ENCODE measurements around the gene CLDN19.
"Not testable (repeated sequence)": the region's sequence is repeated elsewhere in the genome, so short reads cannot be mapped to it uniquely, and the experiment has no call there.

CLDN19 gene

DNA sequence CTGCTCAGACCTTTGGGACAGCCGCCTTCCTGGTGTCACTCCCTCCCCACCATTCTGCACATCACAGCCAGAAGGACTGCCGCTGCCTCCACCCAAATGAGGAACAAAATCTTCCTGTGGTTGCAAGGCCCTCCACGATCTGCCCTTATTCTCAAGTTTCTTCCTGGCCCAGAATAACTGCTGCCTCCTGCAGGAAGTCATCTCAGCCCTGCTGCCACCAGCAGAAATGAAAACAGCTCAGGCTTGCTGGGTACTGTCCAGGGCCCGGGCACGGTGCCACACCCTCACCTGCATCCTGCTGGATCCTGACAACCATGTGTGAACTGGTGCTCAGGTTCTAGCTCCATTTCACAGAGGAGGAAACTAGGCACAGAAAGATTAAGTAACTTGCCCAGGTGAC is 2.8 kb downstream of the CLDN19 start:
- no peak for DNase-seq

DNA sequence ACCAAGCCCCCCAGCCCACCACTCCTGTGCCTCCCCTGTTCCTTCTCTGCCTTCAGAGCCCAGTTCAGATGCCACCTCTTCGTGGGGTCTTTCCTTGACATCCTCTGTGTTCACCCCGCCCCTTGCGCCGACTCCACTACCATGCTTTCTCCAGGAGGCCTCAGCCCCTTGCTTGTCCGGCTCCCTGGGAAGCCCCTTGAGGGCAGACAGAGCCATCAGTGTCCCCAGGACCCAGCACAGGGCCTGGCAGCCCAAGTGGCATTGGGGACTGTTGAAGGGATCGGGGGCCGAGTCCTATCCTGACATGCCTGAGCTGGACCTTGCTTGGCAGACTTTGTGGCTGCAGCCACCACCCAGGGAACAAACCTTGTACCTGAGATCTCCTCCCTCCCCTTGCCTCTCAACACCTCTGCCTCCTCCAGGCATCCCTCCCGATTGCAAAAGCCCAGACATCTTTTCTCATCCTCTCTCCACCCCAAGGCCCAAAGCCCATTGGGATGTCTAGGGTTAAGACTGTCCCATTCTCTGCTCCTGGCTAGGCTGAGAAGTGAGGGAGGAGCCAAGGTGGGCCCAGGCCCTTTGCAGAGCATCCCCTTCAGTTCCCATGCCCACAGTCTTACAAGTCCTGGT is 3.4 kb downstream of the CLDN19 start:
- DNase-seq = no peak

DNA sequence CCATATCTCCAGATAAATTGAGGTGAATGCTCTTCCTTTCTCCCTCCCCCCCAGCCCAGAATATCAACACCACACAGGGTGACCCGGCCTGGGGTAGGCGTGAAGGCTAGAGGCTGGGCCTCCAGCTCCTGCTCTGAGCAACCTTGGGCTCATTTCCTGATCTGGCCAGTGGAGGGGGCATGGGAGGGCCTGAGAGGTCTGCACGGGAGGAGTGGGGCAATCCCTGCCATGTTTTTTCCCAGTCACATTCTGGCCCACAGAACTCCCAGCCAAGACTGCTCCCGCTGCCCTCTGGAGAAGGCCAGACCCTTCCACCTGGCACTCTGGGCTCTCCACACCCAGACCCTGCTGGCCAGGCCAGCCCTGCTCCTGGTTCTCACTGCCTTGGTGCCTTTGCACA is 3.9 kb downstream of the CLDN19 start:
- no peak for DNase-seq

DNA sequence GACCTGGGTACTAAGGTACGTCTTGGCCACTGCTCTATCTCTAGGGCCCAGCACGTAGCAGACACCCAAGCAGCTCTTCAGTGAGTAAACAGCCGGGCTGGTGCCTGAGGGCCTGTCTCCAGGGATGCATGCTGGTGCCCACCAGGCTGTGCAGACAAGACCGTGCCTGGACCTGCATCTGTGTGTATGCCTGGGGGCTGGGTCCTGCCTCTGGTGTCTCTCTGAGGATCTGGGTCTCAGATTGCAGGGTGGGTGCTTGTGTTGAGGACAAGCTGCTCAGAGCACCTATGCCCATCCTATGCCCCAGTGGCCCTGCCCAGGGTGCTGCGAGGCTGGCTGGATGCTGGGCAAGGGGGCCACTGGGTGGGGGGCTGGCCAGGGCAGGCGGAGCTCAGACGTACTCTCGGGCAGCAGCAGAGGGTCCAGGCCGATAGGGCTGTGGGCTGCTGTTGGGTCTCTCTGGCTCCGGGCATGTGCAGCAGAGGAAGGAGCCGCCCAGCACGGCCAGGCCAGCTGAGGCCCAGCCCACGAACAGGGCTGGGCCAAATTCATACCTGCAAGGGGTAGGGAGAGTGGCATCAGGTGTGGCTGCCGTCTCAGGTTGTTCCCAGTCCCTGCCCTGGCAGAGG is 4.4 kb downstream of the CLDN19 start:
- no peak for DNase-seq

DNA sequence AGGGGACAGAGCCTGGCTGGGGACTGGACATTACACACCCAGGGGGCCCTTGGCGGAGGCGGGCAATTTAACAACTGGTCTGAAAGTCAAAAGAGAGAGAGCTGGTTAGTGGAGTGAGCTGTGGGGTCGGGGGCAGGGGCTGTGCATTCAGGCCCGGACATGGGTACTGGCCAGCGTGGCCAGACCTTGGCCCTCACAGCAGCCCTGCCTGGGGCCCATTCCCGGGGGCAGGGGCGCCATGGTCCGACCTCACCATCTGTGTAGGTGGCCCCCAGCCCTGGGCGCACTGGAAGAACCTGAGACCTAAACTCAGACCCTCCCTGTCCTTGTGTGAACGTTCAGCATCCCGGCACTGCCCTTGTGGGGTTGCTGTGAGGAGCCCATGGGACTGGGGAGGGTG is 5.0 kb downstream of the CLDN19 start:
- DNase-seq = no peak

DNA sequence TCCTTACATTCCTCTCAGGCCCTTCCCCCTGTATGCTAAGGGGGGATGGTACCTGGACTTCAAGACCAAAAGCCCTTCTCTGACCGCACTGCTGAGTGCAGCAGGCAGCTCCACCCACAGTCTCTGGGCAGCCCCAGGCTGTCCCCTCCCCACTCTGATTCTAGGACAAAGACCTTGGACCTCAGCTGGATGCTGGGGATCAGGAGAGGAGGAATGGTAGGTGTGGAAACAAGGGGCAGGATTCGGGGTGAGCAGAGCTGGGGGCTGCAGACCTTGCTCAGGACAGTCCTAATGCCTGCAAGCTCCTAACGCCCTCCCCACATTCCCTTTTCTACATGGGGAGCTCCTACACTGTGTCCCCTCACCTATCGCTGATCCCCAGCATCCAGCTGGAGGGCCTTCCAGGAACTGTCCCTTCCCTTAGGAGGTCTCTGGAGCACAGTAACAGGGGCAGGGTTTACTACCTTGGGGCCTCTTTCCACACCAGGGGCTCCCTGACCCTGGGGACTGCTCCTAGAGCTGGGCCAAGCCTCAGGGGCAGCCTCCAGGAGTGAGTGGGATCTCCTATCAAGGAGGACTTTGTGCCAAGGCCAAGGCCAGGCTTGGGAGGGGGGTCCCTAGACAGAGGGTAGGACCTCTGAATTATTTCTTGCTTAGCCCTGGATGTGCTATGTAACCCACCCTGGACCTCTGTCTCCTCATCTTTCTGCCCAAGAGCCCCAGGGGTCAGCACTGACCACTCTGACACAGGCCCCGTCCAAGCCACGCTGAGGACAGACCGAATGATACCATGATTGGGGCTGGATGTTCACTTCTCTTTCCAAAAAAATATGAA is 5.6 kb downstream of the CLDN19 start:
- DNase-seq = no peak

DNA sequence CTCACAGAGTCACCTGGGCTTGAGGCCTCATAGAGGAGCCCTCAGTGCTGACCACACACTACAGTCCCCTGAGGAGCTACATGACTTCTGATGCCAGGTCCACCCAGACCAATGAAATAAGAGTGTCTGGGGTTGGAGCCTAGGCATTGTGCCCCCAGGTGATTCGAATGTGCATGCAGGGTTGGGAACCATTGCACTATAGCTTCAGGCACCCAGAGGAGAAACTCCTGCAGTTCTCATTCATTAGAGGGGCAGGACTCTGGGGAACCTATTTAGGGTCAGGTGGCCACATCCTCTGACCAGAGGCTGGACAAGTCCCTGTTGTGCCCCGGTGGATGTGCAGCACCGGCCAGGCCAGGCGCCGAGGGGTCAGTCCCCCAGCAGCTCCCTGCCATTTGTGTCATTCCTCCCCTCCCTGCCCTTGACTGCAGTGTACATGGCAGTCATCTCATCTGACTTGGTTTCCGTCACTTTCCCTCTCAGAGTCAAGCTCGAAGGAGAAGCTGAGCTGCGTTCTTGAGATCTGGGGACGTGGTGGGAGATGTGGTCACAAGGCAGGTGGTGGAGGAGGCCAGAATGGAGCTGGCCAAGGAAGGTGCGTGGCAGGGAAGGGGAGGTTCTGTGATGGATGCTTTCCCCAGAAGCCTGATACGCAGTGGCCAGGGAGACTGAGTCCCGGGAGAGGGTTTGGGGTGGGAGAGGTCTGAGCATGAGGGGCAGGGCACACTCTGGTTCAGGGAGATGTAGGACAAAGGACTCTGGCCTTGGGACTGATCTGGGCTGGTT is 6.4 kb downstream of the CLDN19 start:
- DNase-seq = no peak

DNA sequence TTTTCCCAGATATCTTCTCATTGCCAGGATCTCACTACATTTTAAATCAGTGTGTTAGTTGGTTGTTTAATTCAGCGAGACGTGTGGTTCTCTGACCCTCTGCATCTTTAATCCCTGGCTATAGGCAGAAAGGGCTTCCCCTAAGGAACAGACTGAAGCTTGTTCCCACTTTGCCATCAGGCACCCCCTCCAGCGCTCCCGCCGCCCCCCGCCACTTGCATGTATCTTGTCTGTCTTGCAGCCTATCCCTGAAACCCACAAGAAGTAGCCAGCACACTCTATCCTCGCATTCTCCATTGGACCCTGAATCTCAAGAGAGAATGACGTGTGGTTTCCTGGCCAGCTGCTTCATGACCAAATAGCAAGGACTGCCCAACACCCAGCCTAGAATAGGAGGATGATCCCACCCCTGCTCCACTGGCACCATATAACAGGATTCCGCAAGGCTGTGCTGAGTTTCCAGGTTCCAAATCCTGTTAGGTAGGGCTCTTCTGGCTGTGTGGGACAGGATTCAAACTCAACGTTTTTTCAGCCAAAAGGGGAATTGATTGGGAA is 7.8 kb downstream of the CLDN19 start:
- DNase-seq = no peak

DNA sequence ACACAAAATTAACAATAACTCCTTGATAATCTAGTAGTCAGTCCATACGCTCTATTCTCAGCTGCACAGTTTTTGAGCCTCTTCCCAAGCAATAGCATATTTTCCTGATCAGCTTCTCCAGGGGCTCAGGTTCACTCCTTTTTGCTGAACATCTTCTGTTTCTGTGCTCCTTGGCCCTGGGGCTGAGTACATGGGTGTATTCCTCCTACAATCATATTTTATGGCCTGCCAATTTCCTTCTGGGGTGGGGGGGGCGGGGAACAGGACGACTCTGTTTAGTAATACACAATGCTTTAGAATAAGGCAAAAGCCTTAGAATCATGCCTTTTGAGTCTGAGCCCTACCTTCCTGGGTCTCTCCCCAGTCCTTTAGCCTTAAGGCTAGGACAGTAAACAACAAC is 8.5 kb downstream of the CLDN19 start:
- no peak for DNase-seq

DNA sequence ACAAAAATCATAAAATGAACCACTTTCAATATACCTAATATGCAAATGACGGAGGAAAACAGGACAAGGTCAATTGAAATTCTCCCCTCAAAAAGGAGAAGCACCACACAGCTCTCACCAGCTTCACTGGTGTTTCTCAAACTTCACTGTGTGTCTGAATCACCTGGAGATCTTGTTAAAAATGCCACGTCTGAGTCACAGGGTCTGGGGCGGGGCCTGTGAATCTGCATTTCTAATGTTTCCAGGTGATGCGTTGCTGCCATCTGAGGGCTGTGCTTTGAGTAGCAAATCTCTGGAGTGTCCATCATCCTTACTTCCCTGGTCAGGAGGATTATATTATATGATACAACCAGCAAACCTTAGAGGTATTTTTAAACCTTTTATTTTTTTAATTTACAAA is 9.0 kb downstream of the CLDN19 start:
- no peak for DNase-seq

DNA sequence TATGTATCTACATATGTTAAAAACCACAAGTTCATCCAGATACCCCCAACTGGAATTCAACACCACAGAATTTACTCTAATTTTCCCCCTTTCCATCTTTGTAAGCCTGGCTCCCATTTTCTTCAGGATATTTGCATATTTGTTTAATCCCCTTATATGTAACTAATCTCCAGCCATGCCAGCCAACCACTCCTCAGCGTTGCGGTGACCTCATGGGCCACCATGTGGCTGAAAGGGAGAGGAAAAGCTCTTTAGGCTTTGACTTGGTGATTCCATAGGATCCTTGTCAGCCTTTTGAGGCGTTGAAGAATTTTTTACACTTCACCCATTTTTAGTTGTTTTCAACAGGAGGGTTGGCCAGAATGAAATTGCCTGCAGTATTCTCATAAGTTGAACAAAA is 10.0 kb downstream of the CLDN19 start:
- DNase-seq = no peak

DNA sequence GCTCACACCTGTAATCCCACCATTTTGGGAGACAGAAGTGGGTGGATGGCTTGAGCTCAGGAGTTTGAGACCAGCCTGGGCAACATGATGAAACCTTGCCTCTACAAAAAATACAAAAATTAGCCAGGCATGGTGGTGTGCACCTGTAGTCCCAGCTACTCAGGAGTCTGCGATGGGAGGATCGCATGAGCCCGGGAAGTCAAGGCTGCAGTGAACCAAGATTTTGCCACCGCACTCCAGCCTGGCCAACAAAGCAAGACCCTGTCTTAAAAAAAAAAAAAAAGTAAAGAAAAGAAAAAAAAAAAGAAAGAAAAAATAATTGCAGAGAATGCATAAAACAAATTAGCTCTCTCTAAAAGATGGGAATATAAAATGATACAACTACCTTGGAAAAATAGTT is 14.2 kb downstream of the CLDN19 start:
- not testable (repeated sequence) for DNase-seq

DNA sequence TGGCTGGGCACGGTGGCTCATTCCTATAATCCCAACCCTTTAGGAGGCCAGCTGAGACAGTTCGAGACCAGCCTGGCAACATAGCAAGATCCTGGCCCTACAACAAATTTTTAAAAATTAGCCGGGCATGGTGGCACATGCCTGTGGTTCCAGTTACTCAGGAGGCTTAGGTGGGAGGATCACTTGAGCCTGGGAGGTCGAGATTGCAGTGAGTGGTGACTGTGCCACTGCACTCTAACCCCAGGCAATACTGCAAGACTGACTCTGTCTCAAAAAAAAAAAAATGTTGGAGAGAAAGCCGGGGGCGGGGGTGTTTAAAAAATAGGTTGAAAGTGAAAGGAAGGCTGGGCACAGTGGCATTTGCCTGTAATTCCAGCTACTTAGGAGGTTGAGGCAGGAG is 16.5 kb downstream of the CLDN19 start:
- no peak for DNase-seq

DNA sequence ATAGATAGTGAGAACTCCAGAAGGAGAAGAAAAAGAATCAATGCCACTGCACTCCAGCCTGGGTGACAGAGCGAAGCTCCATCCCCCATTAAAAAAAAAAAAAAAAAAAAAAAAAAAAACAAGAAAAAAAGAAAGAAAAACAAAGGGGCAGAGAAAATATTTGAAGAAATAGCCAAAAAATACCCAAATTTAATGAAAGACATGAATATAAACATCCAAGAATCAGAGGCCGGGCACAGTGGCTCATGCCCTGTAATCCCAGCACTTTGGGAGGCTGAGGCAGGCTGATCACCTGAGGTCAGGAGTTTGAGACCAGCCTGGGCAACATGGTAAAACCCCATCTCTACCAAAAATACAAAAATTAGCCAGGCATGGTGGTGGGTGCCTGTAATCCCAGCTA is 17.6 kb downstream of the CLDN19 start:
- DNase-seq = not testable (repeated sequence)

DNA sequence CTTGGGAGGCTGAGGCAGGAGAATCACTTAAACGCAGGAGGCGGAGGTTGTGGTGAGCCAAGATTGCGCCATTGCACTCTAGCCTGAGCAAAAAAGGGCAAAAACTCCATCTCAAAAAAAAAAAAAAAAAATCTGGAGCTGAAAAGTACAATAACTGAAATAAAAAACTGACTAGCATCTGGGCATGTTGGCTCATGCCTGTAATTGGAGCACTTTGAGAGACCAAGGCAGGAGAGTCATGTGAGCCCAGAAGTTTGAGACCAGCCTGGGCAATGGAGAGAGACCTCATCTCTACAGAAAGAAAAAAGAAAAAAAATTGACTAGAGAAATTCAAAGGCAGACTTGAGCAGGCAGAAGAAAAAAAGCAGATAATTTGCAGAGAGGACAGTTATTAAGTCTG is 18.1 kb downstream of the CLDN19 start:
- DNase-seq = no peak

DNA sequence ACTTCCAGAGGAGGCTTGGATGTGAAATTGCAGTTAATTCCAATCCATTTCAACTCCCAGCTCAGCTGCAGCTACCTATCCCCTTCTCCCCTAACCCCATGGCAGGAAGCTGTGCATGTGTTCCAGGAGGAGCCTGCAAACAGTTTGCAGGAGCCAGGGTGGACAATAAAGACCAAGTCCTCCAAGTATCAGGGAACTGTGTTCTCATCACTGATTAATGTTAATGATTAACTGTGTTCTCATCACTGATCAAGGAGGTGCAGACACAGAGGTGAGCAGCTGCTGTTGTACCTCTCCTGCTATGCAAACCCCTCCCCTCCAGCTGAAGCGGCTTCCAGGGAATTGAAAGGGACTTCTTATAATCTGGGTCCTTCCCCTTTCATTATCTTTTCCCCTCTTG is 19.2 kb downstream of the CLDN19 start:
- no peak for DNase-seq

DNA sequence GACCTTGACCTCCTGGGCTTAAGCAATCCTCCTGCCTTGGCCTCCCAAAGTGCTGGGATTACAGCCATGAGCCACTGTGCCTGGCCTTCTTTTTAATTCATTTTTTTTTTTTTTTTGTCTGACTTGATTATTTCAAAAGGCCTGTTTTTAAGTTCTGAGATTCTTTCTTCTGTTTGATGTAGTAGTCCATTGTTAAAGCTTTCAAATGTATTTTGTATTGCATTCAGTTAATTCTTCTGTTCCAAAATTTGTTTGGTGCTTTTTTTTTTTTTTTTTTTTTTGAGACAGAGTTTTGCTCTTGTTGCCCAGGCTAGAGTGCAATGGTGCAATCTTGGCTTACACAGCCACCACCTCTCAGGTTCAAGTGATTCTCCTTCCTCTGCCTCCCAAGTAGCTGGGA is 25.6 kb downstream of the CLDN19 start:
- DNase-seq = not testable (repeated sequence)

DNA sequence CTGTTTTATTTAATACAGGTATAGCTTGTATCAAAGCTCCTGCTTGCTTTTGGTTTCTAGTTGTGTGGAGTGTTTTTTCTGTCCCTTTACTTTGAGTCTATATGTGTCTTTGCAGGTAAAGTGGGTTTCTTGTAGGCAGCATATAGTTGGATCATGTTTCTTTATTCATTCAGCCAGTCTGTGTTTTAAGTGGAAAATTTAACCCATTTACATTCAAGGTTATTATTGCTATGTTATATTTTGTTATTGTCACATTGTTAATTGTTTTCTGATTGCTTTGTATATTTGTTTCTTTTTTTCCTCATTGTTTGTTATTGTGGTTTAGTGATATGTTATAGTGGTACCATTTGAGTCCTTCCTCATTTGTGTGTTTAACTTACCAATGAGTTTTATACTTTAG is 26.7 kb downstream of the CLDN19 start:
- no peak for DNase-seq

DNA sequence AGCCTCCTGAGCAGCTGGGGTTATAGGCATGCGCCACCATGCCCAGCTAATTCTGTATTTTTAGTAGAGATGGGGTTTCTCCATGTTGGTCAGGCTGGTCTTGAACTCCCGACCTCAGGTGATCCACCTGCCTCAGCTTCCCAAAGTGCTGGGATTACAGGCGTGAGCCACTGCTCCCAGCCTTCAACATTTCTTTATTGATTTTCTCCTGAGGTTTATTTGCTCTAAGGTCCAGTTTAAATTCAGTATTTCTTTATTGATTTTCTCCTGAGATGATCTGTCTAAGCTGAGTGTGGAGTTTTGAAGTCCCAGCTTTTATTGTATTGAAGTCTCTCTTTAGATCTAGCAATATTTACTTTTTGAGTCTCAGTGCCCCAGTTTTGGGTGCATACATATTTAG is 27.2 kb downstream of the CLDN19 start:
- not testable (repeated sequence) for DNase-seq

DNA sequence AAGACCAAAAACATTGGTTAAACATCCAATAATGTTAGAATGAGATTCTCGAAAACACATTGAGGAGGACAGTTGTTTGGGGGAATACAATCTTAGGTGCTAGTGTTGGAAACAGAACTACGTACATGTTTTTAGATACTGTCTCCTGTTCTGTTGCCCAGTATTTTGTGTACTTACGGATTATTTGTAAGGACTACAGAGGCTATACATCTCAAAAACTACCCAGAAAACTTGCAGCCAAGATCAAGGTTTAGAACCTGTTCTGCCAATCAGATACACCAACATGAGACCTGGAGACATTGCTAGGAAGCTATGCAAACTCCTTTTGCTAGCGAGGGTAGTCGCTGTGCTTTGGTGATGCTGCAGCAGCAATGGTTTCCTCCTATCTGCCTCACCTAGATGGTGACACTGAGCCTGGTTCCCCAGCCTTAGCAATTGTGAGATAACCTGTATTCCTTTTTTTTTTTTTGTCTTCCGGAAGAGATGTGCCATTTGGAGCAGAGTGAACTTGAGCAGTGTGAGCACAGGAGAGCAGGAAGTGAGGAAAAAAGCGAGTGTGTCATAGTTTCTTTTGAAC is 36.1 kb downstream of the CLDN19 start:
- DNase-seq = no peak

DNA sequence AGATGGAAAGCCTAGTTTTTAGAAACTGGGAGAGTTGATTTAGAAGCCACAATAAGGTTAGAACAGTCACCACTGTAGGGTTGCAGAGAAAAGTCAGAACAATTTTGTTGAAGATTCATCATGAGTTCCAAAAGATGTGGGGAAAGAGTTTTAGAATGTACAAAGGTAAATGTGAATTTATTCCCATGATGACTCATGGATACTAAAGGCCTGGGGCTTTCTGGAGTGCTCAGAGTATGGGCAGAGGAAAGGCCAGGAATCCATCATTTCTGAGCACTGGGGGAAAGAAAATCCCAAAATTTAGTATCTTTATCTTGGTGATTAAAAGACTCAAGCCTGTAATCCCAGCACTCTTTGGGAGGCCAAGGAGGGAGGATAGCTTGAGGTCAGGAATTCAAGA is 40.0 kb downstream of the CLDN19 start:
- DNase-seq = no peak

DNA sequence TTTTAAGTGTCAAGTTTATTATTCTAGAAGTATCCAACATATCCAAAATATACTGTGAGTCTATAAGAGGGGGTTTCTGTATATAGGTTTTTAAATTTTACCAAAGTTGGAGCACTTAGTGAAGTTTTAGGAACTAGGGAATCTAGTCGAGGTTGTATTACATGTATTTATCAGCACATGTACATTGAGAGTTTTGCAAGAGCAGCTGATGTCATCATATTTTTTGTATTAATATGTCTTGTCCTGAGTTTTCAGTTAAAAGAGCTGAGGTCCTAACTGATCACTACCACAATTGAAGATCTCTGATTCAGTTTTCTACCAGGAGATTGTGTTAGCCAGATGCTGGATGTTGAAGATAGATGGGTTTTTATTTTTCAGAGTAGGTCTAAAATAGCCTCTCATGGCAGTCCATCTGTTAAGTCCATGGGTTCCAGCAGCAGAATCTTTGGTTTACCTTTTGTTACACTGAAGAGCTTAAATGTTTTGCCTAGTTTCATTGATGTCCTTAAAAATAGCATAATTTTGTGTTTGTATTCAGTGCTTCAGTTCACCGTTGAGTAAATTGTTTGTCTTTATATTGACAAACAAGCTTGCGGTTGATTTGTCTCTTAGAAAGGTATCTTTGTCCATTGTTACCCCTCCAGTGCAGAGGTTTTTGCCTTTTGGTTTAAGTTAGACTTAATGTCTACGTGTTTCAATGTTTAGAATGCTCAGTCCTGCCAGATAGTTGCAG is 41.8 kb downstream of the CLDN19 start:
- DNase-seq = no peak

Data from NCI-H146 (cell line).